NCI-H524 (cell line): ENCODE data around the gene IFNGR2.
"Not testable (repeated sequence)": the region's sequence is repeated elsewhere in the genome, so short reads cannot be mapped to it uniquely, and the experiment has no call there.

Experiments used
- DNase-seq, 2 experiments: peaks; one replicate each; lab custom pipeline; 2025; lab: John Stamatoyannopoulos, UW

Gene IFNGR2

DNA sequence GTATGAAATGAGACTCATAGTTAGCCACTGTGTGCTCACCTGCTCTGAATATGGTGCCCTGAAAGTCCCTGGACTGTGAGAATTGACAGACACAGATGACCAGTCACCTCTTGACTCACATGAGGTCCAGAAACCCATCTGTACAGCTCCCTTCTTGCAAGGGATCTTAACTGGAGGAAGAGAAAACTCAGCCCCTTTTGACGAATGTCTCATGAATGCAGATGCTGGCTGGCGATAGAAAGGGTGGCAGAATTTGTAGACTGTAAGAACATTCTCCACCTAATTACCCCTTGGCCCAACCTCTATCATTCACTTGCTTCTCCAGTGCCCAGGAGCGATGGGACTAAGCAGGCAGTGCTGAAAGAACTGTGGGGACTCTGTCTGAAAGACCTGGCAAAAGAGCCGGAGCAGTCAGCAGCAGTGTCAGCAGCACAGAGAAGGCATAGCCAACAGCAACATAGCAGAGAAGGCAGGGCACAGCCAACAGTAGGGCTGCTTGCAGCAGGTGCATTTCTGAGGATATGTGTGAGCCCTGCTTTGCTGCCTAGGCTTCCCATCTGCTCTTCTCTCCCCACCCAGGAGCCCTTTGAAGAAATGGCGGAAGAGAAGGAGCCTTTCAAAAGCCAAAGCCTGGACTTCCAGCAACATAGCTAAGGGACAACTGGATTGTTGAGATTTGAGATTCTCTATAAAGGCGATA, 25.8 kb upstream of the IFNGR2 start:
- no peak for DNase-seq

DNA sequence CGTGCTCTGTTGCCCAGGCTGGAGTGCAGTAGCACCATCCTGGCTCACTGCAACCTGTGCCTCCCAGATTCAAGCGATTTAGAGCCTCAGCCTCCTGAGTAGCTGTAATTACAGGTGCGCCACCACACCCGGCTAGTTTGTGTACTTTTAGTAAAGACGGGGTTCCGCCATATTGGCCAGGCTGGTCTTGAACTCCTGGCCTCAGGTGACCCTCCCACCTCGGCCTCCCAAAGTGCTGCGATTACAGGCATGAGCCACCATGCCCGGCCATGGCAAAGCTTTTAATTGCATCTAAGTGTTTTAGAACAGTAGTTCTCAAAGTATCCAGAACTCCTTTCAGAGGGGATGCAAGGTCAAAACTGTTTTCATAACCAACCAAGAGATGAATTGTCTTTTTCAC, 25.1 kb upstream of the IFNGR2 start:
- DNase-seq = no peak

DNA sequence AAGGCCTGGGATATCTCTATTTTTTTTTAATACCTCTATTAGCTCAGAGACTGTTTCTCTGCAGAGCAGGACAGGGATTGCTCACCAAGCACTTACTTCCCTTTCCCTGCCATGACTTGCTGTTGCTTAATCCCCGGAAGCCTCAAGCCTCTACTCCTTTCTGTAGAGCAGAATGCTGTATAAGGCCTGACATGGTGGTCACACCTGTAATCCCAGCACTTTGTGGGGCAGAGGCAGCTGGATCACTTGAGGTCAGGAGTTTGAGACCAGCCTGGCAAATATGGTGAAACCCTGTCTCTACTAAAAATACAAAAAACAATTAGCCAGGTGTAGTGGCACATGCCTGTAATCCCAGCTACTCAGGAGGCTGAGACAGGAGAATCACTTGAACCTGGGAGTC, 23.3 kb upstream of the IFNGR2 start:
- DNase-seq = not testable (repeated sequence)

DNA sequence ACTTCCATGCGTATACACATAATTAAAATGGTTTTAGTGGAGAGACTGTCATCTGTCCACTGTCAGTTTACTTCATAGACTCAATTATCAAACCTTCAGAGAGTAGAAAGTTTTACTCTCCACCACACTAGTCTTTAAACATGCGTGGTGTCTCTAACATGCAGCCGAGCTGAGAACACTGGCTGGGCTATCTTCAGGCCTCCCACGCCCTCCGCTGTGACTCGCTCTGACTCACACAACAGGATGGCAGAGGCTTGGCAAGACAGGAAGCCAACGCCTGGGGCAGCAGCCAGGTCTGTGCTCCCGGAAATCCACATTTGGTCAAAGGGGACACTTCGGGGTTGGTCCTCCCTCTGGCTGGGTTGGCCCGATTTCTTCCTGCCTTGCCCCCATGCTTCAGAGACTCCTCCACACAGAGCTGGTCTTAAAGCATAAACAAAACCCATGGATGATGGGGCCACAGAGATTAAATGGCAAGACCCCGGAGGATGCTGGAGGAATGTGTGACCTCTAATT, 22.7 kb upstream of the IFNGR2 start:
- no peak for DNase-seq

DNA sequence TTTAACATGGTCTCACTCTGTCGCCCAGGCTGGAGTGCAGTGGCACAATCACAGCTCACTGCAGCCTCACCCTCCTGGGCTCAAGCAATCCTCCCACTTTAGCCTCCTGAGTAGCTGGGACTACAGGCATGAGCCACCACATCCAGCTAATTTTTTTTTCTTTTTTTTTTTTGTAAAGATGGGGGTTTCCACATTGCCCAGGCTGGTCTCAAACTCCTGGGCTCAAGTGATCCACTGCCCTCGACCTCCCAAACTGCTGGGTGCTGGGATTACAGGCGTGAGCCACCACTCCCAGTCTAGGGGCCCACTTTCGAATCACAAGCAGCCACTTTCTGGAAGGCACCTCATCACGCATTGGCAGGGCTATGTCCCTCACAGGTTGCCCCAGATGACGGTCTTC, 21.8 kb upstream of the IFNGR2 start:
- DNase-seq = not testable (repeated sequence)

DNA sequence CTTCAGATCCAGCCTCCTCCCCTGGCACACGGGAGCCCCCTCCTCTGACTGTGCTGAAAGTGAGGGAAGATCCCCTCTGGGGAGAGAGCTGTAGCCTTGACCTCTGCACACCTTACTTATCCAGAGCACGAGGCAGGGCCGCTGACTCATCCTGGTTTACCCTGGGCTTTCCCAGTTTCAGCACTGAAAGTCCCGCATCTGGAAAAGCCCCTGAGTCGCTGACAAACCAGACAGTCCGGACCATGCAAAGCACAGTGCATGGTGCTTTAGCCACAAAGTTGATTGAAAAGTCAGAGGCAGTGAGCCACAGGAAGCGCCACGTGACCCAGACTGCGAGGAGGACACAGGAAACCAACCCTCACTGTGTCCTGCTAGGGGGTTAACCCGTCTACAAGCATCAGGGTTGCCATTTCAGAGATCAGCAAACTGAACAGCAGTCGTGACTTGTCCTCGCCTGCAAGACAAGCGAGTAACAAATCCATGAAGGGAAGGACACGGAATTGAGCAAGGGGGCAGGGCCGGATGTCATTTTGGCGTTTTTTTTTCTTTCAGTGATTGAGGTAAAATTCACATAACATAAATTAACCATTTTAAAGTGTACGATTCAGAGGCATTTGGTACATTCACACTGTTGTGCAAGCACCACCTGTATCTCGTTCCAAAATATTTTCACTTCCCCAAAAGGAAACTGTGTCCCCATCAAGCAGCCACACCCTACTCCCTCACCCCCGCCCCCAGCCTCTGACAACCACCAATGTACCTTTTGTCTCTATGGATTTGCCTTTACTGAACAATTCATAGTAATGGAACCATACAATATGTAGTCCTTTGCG, 19.9 kb upstream of the IFNGR2 start:
- DNase-seq = no peak

DNA sequence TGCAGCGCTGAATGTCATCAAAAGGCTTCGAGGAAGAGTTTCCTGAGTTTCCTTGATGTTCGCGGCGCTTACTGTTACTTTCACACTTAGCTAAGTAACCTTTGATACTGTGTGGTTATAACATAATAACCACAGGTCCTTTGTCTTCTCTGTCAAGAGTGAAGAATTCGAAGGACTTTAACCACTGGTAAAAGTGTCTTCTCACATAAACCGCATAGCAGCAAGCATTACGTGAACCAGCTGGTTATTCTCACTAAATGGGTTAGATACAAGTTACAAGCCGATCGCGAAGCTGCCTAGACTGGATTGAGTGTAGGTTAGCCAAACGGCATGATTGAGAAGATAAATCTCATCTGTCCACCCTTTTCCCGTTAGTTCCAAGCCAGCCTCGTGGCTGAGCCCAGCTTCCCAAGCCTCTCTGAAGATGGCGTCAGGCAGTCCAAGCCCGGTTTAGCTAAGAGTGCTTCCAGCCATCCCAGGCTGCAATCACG, 18.3 kb upstream of the IFNGR2 start:
- no peak for DNase-seq

DNA sequence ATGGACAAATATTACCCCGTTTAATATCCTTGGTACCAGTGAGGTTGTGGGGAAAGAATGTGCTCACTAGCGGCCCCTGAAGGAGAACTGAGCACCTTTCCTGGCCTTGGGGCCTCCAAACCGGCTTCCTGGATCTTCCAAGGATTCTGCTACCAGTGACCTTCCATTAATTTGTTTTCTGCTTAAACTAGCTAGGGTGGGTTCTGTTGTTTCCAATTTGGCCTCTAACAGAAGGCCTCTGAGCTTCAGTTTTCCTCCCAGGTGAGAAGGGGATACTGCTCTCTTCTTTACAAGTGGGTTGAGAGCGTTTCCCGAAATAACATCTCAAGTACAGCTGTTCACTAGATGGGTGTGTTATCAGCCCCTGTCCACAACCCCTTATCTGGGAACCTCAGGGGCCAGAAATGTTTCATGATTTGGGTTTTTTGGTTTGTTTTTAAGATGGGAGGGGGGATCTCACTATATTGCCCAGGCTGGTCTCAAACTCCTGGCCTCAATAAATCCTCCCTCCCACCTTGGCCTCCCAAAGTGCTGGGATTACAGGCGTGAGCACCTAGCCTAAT, 16.9 kb upstream of the IFNGR2 start:
- no peak for DNase-seq

DNA sequence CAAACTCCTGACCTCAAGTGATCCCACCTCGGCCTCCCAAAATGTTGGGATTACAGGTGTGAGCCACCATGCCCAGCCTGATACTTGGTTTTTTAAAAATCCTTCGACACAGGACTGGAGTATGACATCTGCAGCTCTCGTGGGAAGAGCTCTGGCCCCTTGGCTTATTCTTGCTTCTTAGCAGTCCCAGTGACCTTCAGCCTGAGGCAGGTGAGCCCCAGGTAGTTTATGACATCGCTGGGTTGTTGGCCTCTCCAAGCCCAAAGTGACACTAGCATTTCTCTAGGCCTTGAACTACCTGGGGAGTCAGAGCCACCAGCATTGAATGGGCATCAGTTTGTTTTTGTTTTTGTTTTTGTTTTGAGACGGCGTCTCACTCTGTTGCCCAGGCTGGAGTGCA, 15.9 kb upstream of the IFNGR2 start:
- no peak for DNase-seq

DNA sequence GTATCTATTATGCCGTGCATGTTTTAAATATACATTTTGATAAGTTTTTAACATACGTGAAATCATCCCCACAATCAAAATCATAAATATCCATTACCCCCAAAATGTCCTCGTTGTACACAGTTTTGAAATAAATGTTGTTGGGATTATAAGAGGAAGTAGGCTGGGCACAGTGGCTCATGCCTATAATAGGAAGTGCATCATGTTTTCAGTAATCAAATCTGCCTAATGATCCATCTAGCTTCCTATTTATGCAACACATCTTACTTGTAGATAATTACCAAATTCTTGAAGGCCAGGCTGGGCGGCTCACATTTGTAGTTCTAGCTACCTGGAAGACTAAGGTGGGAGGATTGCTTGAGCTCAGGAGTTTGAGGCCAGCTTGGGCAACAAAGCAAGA, 15.0 kb upstream of the IFNGR2 start:
- no peak for DNase-seq

DNA sequence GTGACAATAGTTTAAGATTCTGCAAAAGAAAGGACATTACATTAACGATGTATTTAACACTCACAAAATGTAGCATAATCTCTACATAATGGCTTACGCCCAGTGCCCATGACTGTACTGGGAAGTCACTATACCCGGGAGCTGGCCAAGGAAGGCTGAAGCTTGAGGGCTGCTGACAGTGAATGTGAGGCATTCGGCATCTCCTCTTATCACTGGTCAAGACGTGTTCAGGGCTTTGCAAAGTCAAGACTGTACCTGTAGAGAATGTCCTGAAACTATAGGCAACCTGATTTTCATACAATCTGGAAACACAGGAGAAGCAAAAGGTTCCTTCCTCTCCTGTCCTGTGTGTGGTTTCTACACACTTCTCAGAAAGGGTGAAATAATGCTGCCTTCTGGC, 12.7 kb upstream of the IFNGR2 start:
- DNase-seq = no peak

DNA sequence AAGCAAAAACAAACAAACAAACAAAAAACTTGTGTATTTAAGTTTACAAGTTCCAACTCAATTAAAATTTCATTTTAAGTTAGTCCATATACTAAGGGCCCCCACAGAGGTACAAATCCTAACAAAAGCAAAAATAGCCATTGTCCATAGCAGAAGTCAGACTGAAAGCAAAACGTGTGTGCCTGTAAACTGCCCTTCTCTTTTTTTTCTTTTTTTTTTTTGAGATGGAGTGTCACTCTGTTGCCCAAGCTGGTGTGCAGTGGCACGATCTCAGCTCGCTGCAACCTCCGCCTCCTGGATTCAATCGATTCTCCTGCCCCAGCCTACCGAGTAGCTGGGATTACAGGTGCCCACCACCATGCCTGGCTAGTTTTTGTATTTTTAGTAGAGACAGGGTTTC, 11.6 kb upstream of the IFNGR2 start:
- no peak for DNase-seq

DNA sequence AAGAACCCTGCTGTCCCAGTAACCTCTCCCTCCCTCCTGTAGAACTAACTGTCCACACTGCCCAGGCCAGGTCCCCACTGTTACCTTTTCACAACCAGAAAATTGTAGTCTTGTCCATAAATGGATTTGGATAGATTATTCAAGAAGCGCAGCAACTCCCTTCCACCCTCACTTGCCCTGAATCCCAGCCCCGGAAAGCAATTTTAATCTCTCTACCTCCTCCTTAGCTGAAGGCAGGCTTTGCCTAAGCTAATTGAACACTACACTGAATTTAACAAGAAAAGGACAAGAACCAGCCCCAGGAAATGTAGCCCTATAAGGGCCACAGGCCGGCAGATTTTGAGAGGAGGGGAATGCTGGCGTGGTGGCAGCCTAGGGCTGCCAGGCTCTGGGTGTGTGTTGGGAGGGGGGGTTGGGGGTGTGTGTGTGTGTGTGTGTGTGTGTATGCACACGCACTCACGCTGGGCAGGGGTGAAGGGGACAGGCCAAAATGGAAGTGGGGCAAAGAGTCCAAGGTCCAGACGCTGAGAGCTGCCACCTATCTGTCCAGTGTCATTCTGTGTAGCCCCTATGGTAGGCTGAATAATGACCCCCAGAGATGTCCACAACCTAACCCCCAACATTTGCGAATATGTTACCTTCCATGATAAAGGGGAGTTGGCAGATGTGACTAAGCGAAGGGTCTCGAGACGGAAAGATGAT, 10.8 kb upstream of the IFNGR2 start:
- DNase-seq = no peak

DNA sequence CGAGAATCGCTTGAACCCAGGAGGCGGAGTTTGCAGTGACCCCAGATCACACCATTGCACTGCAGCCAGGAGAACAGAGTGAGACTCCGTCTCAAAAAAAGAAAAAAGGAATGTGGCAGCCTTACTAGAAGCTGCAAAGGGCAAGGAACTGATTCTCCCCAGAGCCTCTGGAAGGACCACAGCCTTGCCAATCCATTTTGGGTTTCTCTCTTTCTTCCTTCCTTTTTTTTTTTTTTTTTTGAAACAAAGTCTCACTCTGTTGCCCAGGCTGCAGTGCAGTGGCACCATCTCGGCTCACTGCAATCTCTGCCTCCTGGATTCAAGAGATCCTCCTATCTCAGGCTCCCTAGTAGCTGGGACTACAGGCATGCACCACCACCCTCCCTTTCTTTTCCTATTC, 9.9 kb upstream of the IFNGR2 start:
- no peak for DNase-seq

DNA sequence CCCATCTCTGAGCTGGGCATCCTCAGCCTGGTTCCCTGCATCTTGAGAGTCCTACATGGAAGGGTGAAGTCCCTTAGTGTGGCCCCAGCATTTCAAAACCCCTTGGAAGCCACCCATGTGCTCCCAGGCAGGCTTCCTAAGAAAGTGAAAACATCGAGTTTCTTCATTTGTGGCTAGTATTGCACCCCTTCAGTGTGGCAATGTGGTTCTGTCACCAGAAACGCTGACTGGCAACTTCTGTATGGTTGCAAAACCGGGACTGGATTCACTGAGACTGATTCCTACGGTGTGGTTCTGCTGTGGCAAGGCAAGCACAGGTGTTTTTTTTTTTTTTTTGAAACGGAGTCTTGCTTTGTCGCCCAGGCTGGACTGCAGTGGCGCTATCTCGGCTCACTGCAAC, 9.0 kb upstream of the IFNGR2 start:
- DNase-seq = no peak

DNA sequence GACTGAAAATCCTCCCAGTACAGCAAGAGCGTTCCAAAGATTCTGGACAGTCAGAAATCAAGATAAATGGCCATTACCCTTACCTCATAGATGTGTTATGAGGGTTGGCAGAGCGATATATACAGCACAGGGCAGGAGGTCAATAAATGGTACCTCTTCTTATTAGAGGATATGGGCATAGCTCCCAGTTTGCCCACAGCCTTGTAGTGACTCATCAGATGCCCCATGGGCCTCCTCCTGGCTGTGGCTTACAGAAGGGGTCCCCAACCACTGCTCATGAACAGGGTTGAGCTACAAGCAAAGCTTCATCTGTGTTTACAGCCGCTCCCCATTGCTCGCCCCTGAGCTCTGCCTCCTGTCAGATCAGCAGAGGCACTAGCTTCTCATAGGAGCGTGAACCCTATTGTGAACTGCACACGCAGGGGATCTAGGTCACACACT, 7.3 kb upstream of the IFNGR2 start:
- DNase-seq = no peak

DNA sequence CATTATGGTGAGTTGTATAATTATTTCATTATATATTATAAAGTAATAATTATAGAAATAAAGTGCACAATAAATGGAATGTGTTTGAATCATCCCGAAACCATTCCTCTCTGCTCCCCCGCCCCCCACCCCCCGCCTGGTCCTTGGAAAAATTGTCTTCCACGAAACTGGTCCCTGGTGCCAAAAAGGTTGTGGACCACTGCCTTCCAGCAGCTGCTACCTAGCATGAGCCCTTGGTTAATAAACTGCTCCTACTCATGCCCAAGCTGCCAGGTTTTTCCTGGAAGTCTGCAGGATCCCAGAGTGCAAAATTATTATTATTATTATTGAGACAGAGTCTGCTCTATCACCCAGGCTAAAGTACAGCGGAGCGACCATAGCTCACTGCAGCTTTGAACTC, 6.8 kb upstream of the IFNGR2 start:
- no peak for DNase-seq

DNA sequence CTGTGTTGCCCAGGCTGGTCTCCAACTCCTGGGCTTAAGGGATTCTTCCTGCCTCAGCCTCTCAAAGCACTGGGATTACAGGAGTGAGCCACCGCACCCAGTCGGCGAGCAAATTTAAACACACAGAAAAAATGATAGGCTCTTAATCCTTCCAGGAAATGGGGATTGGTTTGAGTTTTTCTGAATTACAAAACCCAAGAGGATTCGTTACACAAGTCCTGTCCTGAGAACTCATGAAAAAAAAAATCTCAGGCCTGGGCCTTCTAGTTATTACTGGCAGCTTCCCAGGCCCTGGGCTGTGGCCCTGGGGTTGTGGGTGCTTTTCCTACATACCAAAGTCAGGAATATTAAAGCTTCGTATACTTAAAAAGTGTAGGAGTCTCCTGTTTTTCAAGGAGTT, 6.3 kb upstream of the IFNGR2 start:
- DNase-seq = no peak

DNA sequence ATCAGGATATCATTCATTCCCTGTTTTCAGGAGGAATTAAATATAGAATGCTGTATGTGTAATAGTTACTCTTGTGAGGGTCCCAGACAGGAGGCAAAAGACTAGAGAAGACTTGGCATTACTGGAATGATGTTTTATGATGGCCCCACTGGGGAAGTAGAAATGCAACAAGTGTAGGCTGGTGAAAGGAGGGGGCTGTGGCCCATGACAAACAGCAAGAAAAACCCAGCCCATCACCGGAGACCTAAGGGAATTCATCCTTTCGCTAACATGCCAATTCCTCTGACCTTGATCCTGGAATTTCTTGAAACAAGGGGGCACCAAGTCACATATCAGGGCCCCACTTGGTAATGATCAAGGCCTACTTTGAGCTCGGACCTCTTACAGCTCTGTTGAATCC, 5.5 kb upstream of the IFNGR2 start:
- no peak for DNase-seq

DNA sequence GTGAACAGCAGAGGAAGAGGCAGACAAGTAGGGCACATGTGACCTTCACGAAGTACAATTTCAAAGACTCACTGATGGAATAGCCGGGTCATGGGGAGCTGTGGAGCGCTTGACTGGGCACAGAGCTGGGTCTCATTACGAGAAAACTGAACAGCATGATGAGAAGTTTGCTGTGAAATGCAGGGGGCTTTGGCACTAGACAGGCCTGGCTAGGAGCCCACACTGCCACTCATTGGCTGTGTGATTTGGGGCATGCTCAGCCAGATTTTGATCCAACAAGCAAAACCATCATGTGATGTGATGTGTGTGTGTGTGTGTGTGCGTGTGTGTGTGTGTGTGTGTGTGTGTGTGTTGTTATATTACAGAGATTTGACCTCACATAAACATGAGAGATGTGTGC, 4.9 kb upstream of the IFNGR2 start:
- DNase-seq = no peak

DNA sequence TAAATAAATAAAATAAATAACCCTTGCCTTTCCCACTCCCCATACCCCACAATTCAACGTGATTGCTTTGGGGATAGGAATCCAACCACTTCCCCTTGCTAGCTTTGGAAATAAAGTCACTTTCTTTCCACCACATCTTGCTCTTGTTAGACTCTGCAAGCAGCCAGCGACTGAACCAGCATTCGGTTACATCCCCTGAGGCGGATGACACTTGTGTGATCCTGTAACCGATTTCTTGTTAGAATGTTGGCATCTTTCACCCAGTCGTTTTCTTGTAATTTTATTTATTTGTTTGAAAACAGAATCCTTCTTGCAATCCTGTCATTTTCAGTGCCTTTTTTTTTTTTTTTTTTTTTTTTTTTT, 1.6 kb upstream of the IFNGR2 start:
- no peak for DNase-seq
